Stomach (tissue), 9 donors: ENCODE measurements around the gene PCED1B. TPM values are rescaled to one million over a fixed set of nuclear protein-coding genes. Genes with fewer than 3 reads are reported as not detected.

ENCODE experiments used
- DNase-seq, 2 donors: peaks; one replicate each; pipeline versions ENCODE4 v3.0.0 to v3.0.0-alpha.2; 2013 to 2019
- H3K27ac ChIP-seq, 5 donors: fragments of 200-600 bp in 4 of 5; sonication (generic) in 4 of 5; one replicate each; pipeline ENCODE4 v1.5.1; 2013 to 2019; ENCODE audit warnings: mild to moderate bottlenecking in 1 of 5, moderate library complexity in 1 of 5
- H3K27me3 ChIP-seq, 3 donors: fragments of 200-600 bp; sonication (generic); one replicate each; pipeline ENCODE4 v1.5.1; 2017 to 2019; ENCODE audit warnings: mixed run types in 1 of 3
- H3K36me3 ChIP-seq, 4 donors: fragments of 200-600 bp; sonication (generic); 1 replicate in 3 of 4; 2 replicates in 1 of 4; pipeline ENCODE4 v1.5.1; 2016 to 2019
- H3K4me1 ChIP-seq, 4 donors: fragments of 200-600 bp; sonication (generic); one replicate each; pipeline ENCODE4 v1.5.1; 2016 to 2019
- H3K4me3 ChIP-seq, 4 donors: fragments of 200-600 bp; sonication (generic) in 3 of 4; one replicate each; pipeline ENCODE4 v1.5.1; 2016 to 2019; ENCODE audit warnings: mild to moderate bottlenecking in 1 of 4
- H3K9me3 ChIP-seq, 4 donors: fragments of 200-600 bp; sonication (generic); one replicate each; pipeline ENCODE4 v1.5.1; 2016 to 2019
- CTCF ChIP-seq, 7 experiments: fragments of 450-650 bp in 4 of 7; fragments of 200-600 bp in 3 of 7; sonication (generic) in 3 of 7; IDR thresholded peaks; one replicate each; pipeline ENCODE4 v1.5.1; 2016 to 2019; ENCODE audit warnings: antibody characterized with exemption in 7 of 7, control low read depth in 2 of 7, mild to moderate bottlenecking in 1 of 7
- EP300 ChIP-seq: sonication (generic); formaldehyde crosslinking; IDR thresholded peaks from one replicate; pipeline ENCODE4 v1.6.1; 2017; ENCODE audit warnings: antibody characterized with exemption
- POLR2A ChIP-seq, 4 donors: fragments of 450-650 bp; IDR thresholded peaks; one replicate each; pipeline ENCODE4 v1.6.1; 2016; ENCODE audit warnings: antibody characterized with exemption in 4 of 4, control low read depth in 2 of 4, mild to moderate bottlenecking in 1 of 4, moderate library complexity in 1 of 4
- POLR2AphosphoS5 ChIP-seq, 3 donors: sonication (generic); formaldehyde crosslinking; IDR thresholded peaks; one replicate each; pipeline ENCODE4 v1.6.1; 2016; ENCODE audit warnings: antibody characterized with exemption in 3 of 3
- WGBS, 5 donors: extraction: QIAGEN DNeasy Blood & Tissue Kit in 3 of 5; methylation state at CpG; one replicate each; pipeline versions ENCODE4 v1.1.5 to v1.1.7; 2013 to 2018; 5-methylcytosine and 5-hydroxymethylcytosine counted together
- intact Hi-C: fragments of 100-400 bp; cut with DNase I; formaldehyde crosslinking; loops from one replicate; pipeline ENCODE4 v1.15.1; 2023; ENCODE audit warnings: low total_unique reads
- polyA plus RNA-seq, 3 donors: library from polyadenylated mRNA; stranded (reverse); fragments of 200-250 nt; gene quantifications; one replicate each; pipeline ENCODE4 v1.2.3, GENCODE V29; 2013
- total RNA-seq, 5 donors: library from RNA; depleted of rRNA; stranded (reverse); fragments of >200 nt; gene quantifications; one replicate each; pipeline versions ENCODE4 v1.1.0 to v1.2.3, GENCODE V29; 2014 to 2016
- donor health status: healthy with polysubstance abuse.
- donor health status: Bipolar disorder and iron deficiency.
- donor health status: healthy.

The PCED1B gene
- total and polyA plus RNA-seq, 8 donors: 0.73 to 7.6 (median 2.4) TPM; not detected in 1

GRCh38 chr12:47231456-47231855 lies 152.0 kb downstream of the PCED1B start:
- Histone ChIP-seq H3K36me3 (peaks cover 0 to 11% (median 4%) of the 10 kb centered on the region in 4 donors), H3K27ac (no peak overlapping the region), H3K9me3 (no peaks in the 10 kb centered on the region), H3K4me3 (no peak overlapping the region), H3K4me1 (no peaks in the 10 kb centered on the region), H3K27me3 (no peaks in the 10 kb centered on the region)
- DNase-seq: no peak
- 73 to 82% (median 77%) methylated on average over 7 of the region's 7 CpGs for WGBS, 5 donors
- no peak for TF ChIP-seq POLR2AphosphoS5 (IDR thresholded peaks at IDR 0.05)
- intact Hi-C loops: no loop called here

GRCh38 chr12:47234576-47235141 lies 155.2 kb downstream of the PCED1B start:
- no peak for DNase-seq
- intact Hi-C loops: no loop called here

GRCh38 chr12:47235258-47236040 lies 156.0 kb downstream of the PCED1B start:
- WGBS, 5 donors: 97 to 98% (median 98%) methylated on average over 45 to 48 of the region's 48 CpGs

More at GRCh38 chr12:47234576-47235141, 155.2 kb downstream of the PCED1B start:
- 93 to 97% (median 94%) methylated on average over 12 to 14 of the region's 14 CpGs for WGBS, 5 donors
- H3K27ac ChIP-seq: no peak overlapping the region
- no peaks in the 10 kb centered on the region for H3K4me1 ChIP-seq
- no peaks in the 10 kb centered on the region for H3K9me3 ChIP-seq
- H3K27me3 ChIP-seq: no peaks in the 10 kb centered on the region
- H3K36me3 ChIP-seq: peaks cover 0 to 11% (median 4%) of the 10 kb centered on the region in 4 donors
- H3K4me3 ChIP-seq: no peak overlapping the region
- TF ChIP-seq POLR2AphosphoS5 (IDR thresholded peaks at IDR 0.05) (no peak), POLR2A (IDR thresholded peaks at IDR 0.05) (no peak)

GRCh38 chr12:47236109-47236714 lies 156.8 kb downstream of the PCED1B start:
- H3K27me3 ChIP-seq: no peaks in the 10 kb centered on the region
- H3K27ac ChIP-seq: no peak overlapping the region
- WGBS, 5 donors: 88 to 93% (median 89%) methylated on average over 13 of the region's 13 CpGs
- peaks cover 0 to 11% (median 4%) of the 10 kb centered on the region in 4 donors for H3K36me3 ChIP-seq
- intact Hi-C loops: no loop called here
- H3K4me1 ChIP-seq: no peaks in the 10 kb centered on the region
- TF ChIP-seq POLR2AphosphoS5 (IDR thresholded peaks at IDR 0.05): no peak
- no peak for TF ChIP-seq EP300
- TF ChIP-seq POLR2A (IDR thresholded peaks at IDR 0.05): no peak
- no peak for TF ChIP-seq CTCF (IDR thresholded peaks at IDR 0.05)
- H3K9me3 ChIP-seq: no peaks in the 10 kb centered on the region
- H3K4me3 ChIP-seq: no peak overlapping the region
- no peak for DNase-seq

More at GRCh38 chr12:47235258-47236040, 156.0 kb downstream of the PCED1B start:
- no peak for DNase-seq
- peaks cover 0 to 11% (median 4%) of the 10 kb centered on the region in 4 donors for H3K36me3 ChIP-seq
- no peaks in the 10 kb centered on the region for H3K27me3 ChIP-seq
- TF ChIP-seq POLR2A (IDR thresholded peaks at IDR 0.05) (no peak), CTCF (IDR thresholded peaks at IDR 0.05) (no peak), EP300 (no peak), POLR2AphosphoS5 (IDR thresholded peaks at IDR 0.05) (no peak)
- no peak overlapping the region for H3K27ac ChIP-seq
- intact Hi-C loops: no loop called here
- no peak overlapping the region for H3K4me3 ChIP-seq
- H3K4me1 ChIP-seq: no peaks in the 10 kb centered on the region
- H3K9me3 ChIP-seq: no peaks in the 10 kb centered on the region

- Histone ChIP-seq H3K9me3 (no peaks in the 10 kb centered on the region), H3K4me1 (no peaks in the 10 kb centered on the region), H3K27ac (peak overlapping the region in 1 of 5 donors; percentile 17), H3K36me3 (peaks cover 0 to 11% (median 4%) of the 10 kb centered on the region in 4 donors), H3K4me3 (no peak overlapping the region), H3K27me3 (no peaks in the 10 kb centered on the region)
- intact Hi-C loops: no loop called here
- DNase-seq: no peak
- WGBS, 5 donors: 67 to 75% (median 71%) methylated on average over 1 of the region's 1 CpG
- TF ChIP-seq POLR2A (IDR thresholded peaks at IDR 0.05): no peak
- no peak for TF ChIP-seq CTCF (IDR thresholded peaks at IDR 0.05)
- TF ChIP-seq EP300: no peak
- TF ChIP-seq POLR2AphosphoS5 (IDR thresholded peaks at IDR 0.05): no peak
Observed at GRCh38 chr12:47237751-47238211, 158.4 kb downstream of the PCED1B start.
